GM19043 (cell line): ENCODE data around the gene STAT5A.

Experiments
- ATAC-seq: cut with Tn5 transposase; IDR thresholded peaks from one replicate; pipeline ENCODE4 v1.9.1; 2021; ENCODE audit warnings: low read depth; ENCODE audit not compliant: unreplicated experiment

Gene STAT5A

DNA sequence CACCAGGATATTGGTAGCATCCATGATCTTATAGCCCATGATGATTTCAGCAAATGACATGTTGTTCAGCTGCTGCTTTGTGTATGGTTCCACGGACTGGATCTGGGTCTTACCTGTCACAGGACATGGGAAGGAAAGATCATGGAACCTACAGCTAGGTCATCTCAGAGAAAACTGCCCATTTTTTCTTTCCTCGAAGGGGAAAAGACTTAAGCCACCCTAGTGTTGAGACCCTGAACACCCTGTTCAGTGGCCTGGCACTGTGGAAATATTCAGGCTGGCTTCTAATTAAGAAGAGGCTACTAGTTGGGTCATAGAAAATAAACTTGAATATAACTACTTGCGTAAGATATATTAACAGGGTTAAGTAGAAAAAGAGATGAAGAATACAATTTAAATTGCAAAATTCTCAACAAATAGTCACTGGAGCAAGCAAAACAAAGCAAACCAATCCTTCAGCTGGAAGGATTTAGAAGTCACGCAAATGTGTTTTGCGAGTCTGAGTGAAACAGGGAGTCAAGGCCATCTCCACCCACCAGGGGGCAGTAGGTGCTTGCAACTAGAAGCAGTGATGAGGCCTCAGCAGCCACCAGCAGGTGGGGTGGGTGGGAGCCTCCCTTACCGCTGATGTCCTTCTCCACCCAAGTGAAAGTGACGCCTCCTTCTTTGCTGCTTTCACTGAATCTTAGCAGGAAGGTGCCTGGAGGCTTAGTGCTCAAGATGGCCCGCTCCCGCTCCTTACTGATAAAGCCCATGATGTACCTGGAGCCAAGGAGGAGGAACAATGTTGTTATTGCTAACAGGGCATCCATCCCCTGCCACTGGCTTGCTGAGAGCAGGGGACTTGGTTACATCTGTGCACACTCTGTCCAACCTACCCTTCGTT is 34.3 kb downstream of the STAT5A start:
- ATAC-seq: no peak

DNA sequence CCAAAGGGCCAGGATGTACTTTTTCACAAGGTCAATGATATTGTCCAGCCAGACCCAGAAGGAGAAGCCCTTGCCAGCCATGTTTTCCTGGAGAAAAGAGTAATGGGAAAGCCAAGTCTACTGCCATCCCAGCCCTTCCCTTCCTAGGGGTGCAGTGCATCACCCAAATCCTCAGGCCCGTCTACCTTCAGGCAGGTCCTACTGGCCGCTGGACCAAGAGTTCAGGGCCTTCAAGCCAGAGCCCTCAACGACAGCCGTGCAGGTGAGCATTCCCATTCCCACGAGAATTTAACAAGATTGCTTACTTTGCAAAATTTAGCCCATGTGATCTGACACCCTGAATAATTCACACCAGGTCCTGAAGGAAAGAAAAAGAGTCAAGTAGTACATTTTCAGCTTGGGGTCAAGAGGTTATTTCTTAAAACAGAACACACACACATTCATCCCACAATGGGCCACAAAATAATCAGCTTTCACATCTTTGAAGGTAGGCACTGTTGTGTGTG is 35.0 kb downstream of the STAT5A start:
- no peak for ATAC-seq

DNA sequence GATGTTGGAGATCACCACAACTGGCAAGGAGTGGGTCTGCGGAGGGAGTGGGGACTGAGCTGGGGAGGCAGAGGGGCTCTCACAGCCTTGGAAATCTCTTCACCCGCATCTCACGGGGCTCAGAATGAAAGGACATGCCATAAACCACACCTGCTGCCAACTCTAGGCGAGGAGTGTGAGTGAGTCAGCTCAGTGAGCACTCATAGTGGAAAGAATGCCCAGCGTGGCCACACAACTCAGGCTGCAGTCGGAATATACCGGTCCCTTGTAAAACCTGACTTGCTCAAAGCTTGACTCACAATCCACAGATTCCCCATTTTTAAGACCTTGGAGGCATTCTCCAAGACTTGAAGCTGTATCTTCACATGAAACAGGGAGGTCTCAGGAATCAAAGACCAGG is 36.7 kb downstream of the STAT5A start:
- ATAC-seq: no peak

GRCh38 chr17:42329025-42329976 is 41.0 kb downstream of the STAT5A start:
- ATAC-seq: no peak

DNA sequence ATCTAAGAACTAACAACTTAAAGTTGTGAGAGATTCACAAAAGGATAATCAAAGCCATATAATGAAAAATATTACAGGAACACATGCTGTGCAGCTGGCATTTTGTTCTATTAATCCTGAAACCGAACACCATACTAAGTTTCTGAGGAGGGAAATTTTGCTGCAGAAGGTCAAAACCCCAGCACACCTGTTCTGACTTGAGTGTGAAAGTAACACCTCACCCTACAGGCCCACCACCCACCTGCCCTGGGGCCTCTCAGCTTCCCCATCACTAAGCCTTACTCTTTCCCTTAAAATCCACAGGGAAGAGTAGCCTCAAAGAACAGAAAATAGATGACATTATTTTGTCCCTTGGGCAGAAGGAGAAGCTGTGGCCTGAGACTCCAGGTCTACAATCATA is 44.8 kb downstream of the STAT5A start:
- no peak for ATAC-seq

DNA sequence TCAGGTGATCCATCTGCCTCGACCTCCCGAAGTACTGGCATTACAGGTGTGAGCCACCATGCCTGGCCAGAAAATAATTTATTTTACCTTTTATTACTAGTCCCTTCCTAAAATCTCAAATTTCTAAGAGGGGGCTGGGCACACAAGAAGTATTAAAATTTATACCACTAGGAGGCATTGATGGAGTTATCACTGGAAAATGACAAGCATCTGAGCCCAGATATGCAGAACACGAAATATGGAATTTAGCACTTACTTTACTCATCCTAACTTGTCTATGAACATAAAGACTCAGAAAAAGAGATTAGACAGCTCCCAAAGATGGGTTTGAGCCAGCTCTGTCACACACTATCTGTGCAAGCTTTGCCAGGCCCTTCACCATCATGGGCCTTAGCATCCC is 46.4 kb downstream of the STAT5A start:
- ATAC-seq: no peak

- no peak for ATAC-seq
Observed at GRCh38 chr17:42337442-42337841, 49.1 kb downstream of the STAT5A start.

DNA sequence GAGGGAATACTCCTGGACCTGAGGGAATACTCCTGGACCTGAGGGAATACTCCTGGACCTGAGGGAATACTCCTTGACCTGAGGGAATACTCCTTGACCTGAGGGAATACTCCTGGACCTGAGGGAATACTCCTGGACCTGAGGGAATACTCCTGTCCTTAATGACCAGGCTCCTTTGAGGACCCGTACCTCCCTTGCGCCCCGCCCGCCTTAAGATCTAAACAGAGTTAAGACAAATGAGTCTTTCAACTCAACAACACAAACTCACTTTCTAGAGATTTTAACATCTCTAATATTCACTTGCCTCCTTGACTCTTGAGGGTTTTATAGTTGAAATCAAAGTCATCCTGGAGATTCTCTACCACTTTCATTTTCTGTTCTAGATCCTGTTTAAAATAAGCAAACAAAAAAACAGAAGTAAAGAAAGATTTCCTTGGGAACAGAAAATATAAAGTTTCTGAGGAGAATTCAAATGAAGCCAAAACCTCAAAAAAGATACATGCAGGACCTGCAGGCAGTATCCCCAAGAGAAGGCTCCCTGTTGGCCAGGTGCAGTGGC is 50.2 kb downstream of the STAT5A start:
- no peak for ATAC-seq

GRCh38 chr17:42339221-42339620 is 50.9 kb downstream of the STAT5A start:
- no peak for ATAC-seq

DNA sequence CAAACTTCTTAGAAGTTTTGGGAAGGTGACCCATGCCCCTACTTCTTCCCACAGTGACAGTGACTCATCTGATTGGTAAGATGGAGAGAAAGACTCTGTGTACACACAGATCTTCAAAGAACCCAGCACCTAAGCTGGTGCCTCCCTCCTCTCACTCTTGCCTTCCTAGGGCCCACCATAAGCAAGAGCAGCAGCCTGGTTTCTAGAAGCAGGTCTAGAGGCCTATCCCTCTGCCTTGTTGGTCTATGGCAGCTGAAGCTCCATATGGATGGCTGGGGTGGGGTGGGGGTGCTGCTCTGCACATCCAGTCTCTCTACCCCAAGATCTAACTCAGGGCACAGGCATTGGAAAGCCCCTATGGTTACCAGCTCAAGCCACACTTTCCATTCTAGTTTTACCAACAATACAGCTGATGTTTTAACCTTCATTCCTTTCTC is 52.4 kb downstream of the STAT5A start:
- ATAC-seq: no peak

DNA sequence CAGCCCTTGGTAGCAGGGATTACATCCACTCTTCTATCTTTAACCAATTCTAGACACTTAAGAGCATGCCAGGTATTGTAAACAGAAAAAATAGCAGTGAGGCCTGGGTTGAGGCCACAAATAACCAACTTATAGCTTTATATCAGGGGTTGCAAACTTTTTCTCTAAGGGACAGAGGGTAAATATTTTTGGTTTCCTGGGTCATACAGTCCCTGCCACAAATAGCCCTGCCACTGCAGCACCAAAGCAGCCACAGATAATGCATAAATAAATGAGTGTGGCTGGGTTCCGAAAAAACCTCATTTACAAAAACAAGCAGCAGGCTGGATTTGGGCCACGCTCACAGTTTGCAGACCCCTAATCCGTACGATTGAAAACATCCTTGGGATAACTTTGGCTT is 53.3 kb downstream of the STAT5A start:
- no peak for ATAC-seq

DNA sequence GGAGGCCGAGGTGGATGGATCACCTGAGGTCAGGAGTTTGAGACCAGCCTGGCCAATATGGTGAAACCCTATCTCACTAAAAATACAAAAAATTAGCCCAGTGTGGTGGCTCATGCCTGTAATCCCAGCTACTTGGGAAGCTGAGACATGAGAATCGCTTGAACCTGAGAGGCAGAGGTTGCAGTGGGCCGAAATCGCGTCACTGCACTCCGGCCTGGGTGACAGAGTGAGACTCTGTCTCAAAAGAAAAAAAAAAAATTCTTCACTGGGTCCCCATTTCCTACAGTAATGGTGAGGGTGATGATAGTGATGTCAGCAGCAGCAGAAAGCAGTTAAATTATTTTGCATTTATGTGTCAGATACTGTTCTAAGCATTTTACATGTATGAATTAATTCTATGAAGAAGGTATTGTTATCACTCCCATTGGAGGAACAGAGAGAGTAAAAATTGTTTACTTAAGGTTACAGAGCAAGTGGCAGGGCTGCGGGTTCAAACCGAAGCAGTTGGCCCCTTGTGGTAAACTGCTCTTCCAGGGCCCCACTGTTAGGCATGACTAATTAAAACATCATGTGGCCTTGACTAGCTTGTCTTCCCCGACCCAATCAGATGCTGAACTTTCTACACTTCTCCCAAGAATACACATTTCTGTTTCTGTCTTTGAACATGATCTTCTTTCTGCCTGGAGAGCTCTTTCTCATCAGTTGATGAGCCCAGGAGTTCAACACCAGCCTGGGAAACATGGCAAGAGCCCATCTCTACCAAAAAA is 54.1 kb downstream of the STAT5A start:
- ATAC-seq: no peak

GRCh38 chr17:42345396-42346073 is 57.2 kb downstream of the STAT5A start:
- ATAC-seq: no peak

DNA sequence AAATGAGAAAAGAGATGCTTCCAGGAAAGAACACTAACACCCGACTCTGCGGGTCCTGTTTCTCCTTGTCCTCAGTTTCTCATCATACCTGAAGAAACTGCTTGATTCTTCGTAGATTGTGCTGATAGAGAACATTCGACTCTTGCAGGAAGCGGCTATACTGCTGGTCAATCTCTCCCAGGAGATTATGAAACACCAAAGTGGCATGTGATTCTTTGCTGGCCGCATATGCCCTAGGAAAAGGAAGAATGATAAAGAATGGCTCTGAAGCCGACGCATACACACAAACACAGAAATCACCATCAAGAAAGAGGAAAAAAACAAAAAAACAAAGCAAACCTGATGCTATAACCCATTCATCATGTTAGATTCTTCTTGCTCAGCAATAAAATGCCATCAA is 58.2 kb downstream of the STAT5A start:
- ATAC-seq: no peak

GRCh38 chr17:42347198-42347597 is 58.9 kb downstream of the STAT5A start:
- no peak for ATAC-seq

DNA sequence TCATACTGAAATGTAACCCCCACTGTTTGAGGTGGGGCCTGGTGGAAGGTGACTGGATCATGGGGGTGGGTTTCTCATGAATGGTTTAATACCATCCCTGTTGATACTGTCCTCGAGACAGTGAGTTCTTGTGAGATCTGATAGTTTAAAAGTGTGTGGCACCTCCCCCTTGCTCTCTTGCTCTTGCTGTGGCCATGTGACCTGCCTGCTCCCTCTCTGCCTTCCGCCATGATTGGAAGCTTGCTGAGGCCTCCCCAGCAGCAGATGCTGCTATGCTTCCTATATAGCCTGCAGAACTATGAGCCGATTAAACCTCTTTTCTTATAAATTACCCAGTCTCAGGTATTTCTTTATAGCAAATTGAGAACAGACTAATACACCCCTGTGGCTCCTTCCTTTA is 59.3 kb downstream of the STAT5A start:
- no peak for ATAC-seq

DNA sequence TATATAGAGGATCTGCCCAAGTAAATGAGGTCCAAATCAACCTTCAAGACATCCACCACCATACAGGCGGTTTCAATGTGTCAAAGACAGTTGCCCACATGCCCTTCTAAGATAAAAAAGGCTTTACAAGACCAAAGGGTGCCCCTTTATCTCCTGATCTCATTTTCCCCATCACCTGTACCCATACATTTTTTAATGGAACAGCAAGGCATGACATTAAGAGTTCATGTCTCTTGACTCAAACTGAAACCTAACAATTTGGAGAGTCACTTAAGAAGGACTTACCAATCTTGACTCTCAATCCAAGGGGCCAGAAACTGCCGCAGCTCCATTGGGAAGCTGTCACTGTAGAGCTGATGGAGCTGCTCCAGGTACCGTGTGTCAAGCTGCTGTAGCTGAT is 59.8 kb downstream of the STAT5A start:
- no peak for ATAC-seq

DNA sequence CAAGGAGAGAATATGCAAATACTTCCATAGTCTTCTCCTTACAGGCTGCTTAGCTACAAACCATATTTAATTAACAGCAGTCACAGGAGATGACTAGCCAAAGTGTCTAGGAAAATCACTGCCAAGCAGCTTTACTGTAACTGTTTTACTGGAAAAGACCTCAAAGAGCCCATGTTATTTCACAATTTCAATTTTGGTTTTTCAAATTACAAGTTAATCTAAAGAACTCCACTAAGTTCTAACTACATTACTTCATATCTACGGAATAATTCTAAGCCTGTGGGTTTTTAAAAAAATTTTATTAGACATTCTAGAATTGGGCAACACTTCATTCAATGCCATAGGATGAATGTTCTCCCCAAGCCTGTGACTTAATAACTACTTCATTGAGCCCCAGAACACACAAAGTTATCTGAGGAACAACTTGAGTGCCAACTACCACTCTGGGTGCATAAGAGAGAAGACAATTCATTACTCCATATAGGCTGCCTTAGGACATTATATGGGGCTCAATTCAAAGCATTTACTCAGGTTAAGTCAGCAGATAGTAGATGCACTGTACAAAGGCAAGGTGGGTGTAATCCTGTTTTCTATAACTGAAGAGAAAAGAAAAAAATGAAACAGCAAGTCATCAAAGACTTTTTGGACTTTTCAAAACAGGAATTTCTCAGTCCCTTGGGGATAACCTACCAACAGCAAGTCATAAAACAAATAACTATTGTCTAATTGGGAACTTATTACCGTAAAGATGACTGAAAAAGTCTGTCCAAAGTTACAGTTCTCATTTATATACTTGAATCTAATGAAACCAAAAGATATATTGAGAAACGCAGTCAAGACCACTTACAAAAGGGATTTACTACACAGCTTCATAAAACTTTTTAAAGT is 66.9 kb downstream of the STAT5A start:
- ATAC-seq: no peak

DNA sequence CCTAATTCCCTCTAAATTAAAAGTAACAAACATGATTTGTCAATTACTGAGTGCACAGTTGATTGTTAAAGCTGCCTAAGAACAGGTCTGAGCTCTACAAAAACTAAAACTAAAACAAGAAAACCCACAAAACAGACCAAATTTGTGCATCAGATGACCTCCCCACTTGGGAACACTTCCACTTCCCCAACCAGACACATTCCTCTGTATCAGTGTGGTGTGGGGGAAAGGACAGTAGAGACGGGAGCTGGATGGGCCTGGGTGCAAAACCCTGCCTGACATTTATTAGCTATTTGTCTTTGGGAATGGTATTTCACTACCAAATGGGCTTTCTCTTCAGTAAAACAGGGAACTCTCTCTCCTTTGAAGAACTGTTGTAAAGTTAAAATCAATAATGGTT is 70.1 kb downstream of the STAT5A start:
- ATAC-seq: no peak
